ENCODE data around the gene RFX3. TPM values are rescaled to one million over a fixed set of nuclear protein-coding genes. Genes with fewer than 3 reads are reported as not detected.

Gene RFX3
- total RNA-seq, 1 experiment from 2014 or later = 5.7 TPM

GRCh38 chr9:3415906-3416305 is 109.9 kb downstream of the RFX3 start:
- in situ Hi-C loops (cut with HindIII; ENCODE audit: low pct_unique_long_range_greater_than_20kb, low sequenced_read_pairs) = no loop called here
- BruUV-seq (replicated peaks) = no TSS peak

DNA sequence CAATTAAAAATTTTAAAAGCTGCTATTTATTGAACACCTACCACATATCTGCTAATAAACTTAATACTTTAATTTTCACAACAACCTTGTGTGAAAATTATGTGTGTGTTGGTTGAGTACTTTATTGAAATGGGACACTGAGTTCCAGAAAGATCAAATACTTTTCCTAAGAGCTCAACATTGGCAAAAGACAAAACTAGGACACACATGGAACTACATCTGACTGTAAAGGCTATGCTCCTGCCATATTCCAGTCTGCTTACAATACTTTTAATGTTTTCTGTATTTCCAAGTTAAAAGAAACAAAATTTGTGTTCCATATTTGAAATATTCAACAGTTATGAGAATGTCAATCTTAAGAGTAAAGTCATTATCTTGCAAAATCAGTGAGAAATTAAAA is 111.8 kb downstream of the RFX3 start:
- no TSS peak for BruUV-seq (replicated peaks)
- in situ Hi-C loops (cut with HindIII; ENCODE audit: low pct_unique_long_range_greater_than_20kb, low sequenced_read_pairs) = no loop called here

More at GRCh38 chr9:3415906-3416305, 109.9 kb downstream of the RFX3 start:
- H3K9me3 ChIP-seq (ENCODE audit: control insufficient read depth, insufficient read depth, low read depth, low read length) = no peaks in the 10 kb centered on the region
- intact Hi-C loops (cut with micrococcal nuclease; ENCODE audit: unreplicated experiment) = no loop called here
- POLR2A ChIA-PET = no interaction called here
- TF ChIP-seq, protein P1, sequence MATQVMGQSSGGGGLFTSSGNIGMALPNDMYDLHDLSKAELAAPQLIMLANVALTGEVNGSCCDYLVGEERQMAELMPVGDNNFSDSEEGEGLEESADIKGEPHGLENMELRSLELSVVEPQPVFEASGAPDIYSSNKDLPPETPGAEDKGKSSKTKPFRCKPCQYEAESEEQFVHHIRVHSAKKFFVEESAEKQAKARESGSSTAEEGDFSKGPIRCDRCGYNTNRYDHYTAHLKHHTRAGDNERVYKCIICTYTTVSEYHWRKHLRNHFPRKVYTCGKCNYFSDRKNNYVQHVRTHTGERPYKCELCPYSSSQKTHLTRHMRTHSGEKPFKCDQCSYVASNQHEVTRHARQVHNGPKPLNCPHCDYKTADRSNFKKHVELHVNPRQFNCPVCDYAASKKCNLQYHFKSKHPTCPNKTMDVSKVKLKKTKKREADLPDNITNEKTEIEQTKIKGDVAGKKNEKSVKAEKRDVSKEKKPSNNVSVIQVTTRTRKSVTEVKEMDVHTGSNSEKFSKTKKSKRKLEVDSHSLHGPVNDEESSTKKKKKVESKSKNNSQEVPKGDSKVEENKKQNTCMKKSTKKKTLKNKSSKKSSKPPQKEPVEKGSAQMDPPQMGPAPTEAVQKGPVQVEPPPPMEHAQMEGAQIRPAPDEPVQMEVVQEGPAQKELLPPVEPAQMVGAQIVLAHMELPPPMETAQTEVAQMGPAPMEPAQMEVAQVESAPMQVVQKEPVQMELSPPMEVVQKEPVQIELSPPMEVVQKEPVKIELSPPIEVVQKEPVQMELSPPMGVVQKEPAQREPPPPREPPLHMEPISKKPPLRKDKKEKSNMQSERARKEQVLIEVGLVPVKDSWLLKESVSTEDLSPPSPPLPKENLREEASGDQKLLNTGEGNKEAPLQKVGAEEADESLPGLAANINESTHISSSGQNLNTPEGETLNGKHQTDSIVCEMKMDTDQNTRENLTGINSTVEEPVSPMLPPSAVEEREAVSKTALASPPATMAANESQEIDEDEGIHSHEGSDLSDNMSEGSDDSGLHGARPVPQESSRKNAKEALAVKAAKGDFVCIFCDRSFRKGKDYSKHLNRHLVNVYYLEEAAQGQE (IDR thresholded peaks at IDR 0.05; ENCODE audit: insufficient read depth in 1 of 2, low read depth in 2 of 2, low read length in 1 of 2) = no peak
- TF ChIP-seq TCF7L2 (IDR thresholded peaks at IDR 0.05; ENCODE audit: low read depth, low read length) (no peak), SIN3A (IDR thresholded peaks at IDR 0.05; ENCODE audit: borderline replicate concordance, insufficient read depth, low read depth, low read length) (no peak), POLR2AphosphoS5 (IDR thresholded peaks at IDR 0.05; ENCODE audit: low read depth, low read length) (no peak), CTCF (IDR thresholded peaks at IDR 0.05) (no peak)
- H3K36me3 ChIP-seq (ENCODE audit: control insufficient read depth, insufficient read depth, low read length) = no peaks in the 10 kb centered on the region
- ATAC-seq (no peak), DNase-seq (ENCODE audit: low read depth, low spot score) (no peak)
- no peak overlapping the region for H3K27ac ChIP-seq (ENCODE audit: low read length)
- no peak overlapping the region for H3K4me3 ChIP-seq (ENCODE audit: low read depth in 2 of 2, low read length in 2 of 2)
- CTCF ChIA-PET = no interaction called here
- no peaks in the 10 kb centered on the region for H3K4me1 ChIP-seq (ENCODE audit: control insufficient read depth, insufficient read depth, low read length)
- no peaks in the 10 kb centered on the region for H3K27me3 ChIP-seq (ENCODE audit: control insufficient read depth, insufficient read depth, low read length)

More for the DNA sequence above, 111.8 kb downstream of the RFX3 start:
- H3K27ac ChIP-seq (ENCODE audit: low read length) = no peak overlapping the region
- no peak for ATAC-seq
- H3K27me3 ChIP-seq (ENCODE audit: control insufficient read depth, insufficient read depth, low read length) = no peaks in the 10 kb centered on the region
- H3K36me3 ChIP-seq (ENCODE audit: control insufficient read depth, insufficient read depth, low read length) = no peaks in the 10 kb centered on the region
- intact Hi-C loops (cut with micrococcal nuclease; ENCODE audit: unreplicated experiment) = no loop called here
- H3K4me1 ChIP-seq (ENCODE audit: control insufficient read depth, insufficient read depth, low read length) = no peaks in the 10 kb centered on the region
- H3K9me3 ChIP-seq (ENCODE audit: control insufficient read depth, insufficient read depth, low read depth, low read length) = no peaks in the 10 kb centered on the region
- no peak for DNase-seq (ENCODE audit: low read depth, low spot score)
- POLR2A ChIA-PET = no interaction called here
- TF ChIP-seq TCF7L2 (IDR thresholded peaks at IDR 0.05; ENCODE audit: low read depth, low read length) (no peak), SIN3A (IDR thresholded peaks at IDR 0.05; ENCODE audit: borderline replicate concordance, insufficient read depth, low read depth, low read length) (no peak), CTCF (IDR thresholded peaks at IDR 0.05) (no peak), POLR2AphosphoS5 (IDR thresholded peaks at IDR 0.05; ENCODE audit: low read depth, low read length) (no peak)
- TF ChIP-seq, protein P1 (IDR thresholded peaks at IDR 0.05; ENCODE audit: insufficient read depth in 1 of 2, low read depth in 2 of 2, low read length in 1 of 2) = no peak
- H3K4me3 ChIP-seq (ENCODE audit: low read depth in 2 of 2, low read length in 2 of 2) = no peak overlapping the region
- CTCF ChIA-PET = no interaction called here

Measured in Panc1 (cell line).